GM12891 (cell line): Measurements from ENCODE around the gene SCLT1.

Experiments used
- DNase-seq: peaks from one replicate; pipeline ENCODE4 v3.0.0; 2011; ENCODE audit warnings: low spot score; ENCODE audit not compliant: insufficient read length
- FAIRE-seq: peaks from 2 replicates; lab custom pipeline; 2011; peaks lifted over from hg19 to GRCh38; lab: Jason Lieb, UNC
- PAX5 ChIP-seq: IDR thresholded peaks from 2 replicates; pipeline ENCODE4 v1.6.1; 2011; ENCODE audit warnings: low read length, moderate library complexity, mild to moderate bottlenecking; ENCODE audit not compliant: insufficient read depth, severe bottlenecking
- POLR2A ChIP-seq: IDR thresholded peaks from 2 replicates; pipeline ENCODE4 v1.6.1; 2011; ENCODE audit warnings: low read depth, low read length, control low read depth
- POLR2AphosphoS5 ChIP-seq: IDR thresholded peaks from 2 replicates; pipeline ENCODE4 v1.6.1; 2011; ENCODE audit warnings: low read depth, low read length, control low read depth
- POU2F2 ChIP-seq: IDR thresholded peaks from 2 replicates; pipeline ENCODE4 v1.6.1; 2011; ENCODE audit warnings: low read depth, mild to moderate bottlenecking, control low read depth, low read length, moderate library complexity
- SPI1 ChIP-seq: IDR thresholded peaks from 2 replicates; pipeline ENCODE4 v1.6.1; 2011; ENCODE audit warnings: low read depth, low read length, control low read depth
- TAF1 ChIP-seq: IDR thresholded peaks from 2 replicates; pipeline ENCODE4 v1.6.1; 2011; ENCODE audit warnings: low read depth, low read length, control low read depth

SCLT1 gene

DNA sequence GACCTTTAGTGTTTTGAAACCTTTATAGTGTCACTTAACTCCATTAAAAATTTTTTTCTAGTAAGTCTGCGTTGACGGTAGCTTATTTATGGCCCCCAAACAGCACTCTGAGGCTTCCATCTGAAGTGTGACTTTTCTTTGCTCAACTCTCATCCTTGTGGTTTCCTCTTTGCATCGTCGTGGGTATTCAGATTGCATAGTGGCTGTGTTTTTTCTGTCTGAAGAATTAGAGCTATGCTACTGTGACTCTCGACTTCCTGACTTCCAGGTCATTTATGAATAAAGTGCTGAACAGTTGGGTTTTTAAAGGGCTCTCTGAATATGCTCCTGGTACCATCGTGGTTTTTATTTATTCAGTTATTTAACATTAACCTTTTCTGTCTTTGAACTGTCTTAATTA, 238.9 kb downstream of the SCLT1 start:
- TF ChIP-seq POLR2AphosphoS5 = no peak
- peak; percentile 48 for TF ChIP-seq PAX5
- no peak for DNase-seq
- FAIRE-seq = no peak

GRCh38 chr4:128853741-128854140, 239.6 kb downstream of the SCLT1 start:
- TF ChIP-seq POU2F2 = no peak
- no peak for TF ChIP-seq TAF1
- TF ChIP-seq POLR2AphosphoS5 = no peak
- no peak for TF ChIP-seq PAX5
- no peak for TF ChIP-seq POLR2A
- TF ChIP-seq SPI1 = no peak
- DNase-seq (no peak), FAIRE-seq (no peak)

DNA sequence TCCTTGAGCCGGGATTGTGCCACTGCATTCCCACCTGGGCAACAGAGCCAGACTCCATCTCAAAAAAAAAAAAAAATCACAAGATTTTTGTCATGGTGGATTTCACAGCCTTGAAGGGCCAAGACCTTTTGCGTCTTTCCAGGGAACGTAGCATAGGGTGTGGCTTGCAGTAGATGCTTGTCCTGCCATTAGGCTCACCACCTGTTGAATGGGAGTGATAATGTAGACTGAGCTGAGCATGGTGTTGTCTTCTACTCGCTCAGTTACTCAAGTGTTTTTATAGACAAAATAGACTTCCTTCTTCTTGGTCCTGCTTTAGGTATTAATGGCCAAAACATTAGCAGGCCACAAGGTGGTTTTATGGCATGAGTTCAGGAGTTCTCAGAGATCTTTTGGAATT, 243.1 kb downstream of the SCLT1 start:
- TF ChIP-seq PAX5 (no peak), POLR2AphosphoS5 (no peak), POLR2A (no peak), POU2F2 (no peak), TAF1 (no peak), SPI1 (no peak)
- no peak for DNase-seq
- no peak for FAIRE-seq

DNA sequence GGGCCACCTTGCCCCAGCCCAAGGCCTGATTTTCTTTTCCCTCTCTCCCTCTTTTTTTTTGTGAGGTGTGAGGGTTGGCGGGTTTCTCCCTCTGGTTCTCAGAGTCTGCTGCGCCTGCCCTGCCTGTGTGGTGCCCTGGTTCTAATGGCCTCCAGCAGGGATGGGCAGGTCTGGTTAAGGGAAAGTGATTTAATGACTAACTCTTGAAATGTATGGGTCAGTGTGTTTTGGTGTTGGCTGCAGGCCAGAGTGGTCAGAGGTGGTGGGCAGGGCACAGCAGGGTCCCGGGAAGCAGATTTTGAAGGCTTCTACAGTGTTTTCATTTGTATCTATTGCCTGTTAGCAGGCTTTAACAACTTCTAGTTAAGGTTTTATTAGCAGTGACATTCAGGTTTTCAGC, 244.9 kb downstream of the SCLT1 start:
- FAIRE-seq = no peak
- DNase-seq = no peak

GRCh38 chr4:128847082-128847724, 246.1 kb downstream of the SCLT1 start:
- DNase-seq = no peak
- TF ChIP-seq POLR2A (no peak), POU2F2 (no peak), TAF1 (no peak), POLR2AphosphoS5 (no peak), PAX5 (no peak), SPI1 (no peak)
- no peak for FAIRE-seq

More for the DNA sequence above, 244.9 kb downstream of the SCLT1 start:
- TF ChIP-seq TAF1 (no peak), POLR2A (no peak), POU2F2 (no peak), POLR2AphosphoS5 (no peak), PAX5 (no peak), SPI1 (no peak)

GRCh38 chr4:128846063-128846462, 247.3 kb downstream of the SCLT1 start:
- FAIRE-seq = peak; percentile 26
- DNase-seq = no peak
- TF ChIP-seq PAX5 (no peak), SPI1 (no peak), POLR2AphosphoS5 (no peak), TAF1 (no peak), POU2F2 (no peak), POLR2A (no peak)

DNA sequence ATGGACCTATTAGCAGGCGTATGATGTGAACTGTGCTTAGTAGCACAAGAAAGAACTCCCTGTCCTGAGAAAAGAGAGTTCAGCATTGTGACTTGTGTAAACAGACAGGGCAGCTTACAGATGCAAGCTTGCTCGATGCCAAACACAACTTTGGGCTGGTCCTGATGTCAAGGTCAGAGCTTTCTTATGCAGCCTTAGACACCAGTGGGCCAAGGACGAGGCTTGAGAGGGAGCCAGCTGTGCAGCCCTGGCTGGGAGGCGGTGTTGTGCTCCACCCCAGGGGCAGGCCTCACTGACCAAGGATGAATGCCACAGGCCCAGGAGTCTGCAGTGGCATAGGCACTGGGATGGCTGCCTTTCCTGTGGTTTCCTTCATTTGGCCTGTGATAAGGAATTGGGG, 248.4 kb downstream of the SCLT1 start:
- FAIRE-seq (no peak), DNase-seq (no peak)
- TF ChIP-seq POLR2A = no peak
- no peak for TF ChIP-seq TAF1
- no peak for TF ChIP-seq POLR2AphosphoS5
- TF ChIP-seq SPI1 = no peak
- no peak for TF ChIP-seq PAX5
- TF ChIP-seq POU2F2 = no peak

- DNase-seq = no peak
- no peak for FAIRE-seq
- TF ChIP-seq SPI1 = no peak
- no peak for TF ChIP-seq PAX5
- no peak for TF ChIP-seq TAF1
Observed at GRCh38 chr4:128841402-128841801, 251.9 kb downstream of the SCLT1 start.

- DNase-seq (no peak), FAIRE-seq (peak; percentile 38)
- TF ChIP-seq POLR2A (no peak), POLR2AphosphoS5 (no peak), TAF1 (no peak), PAX5 (no peak), POU2F2 (no peak), SPI1 (no peak)
Observed at GRCh38 chr4:128840711-128841318, 252.5 kb downstream of the SCLT1 start.
